ENCODE data around the gene C4BPA. TPM values are rescaled to one million over a fixed set of nuclear protein-coding genes. Genes with fewer than 3 reads are reported as not detected.

The C4BPA gene
- total RNA-seq, 1 donor from 2014 or later, result not detected

- ChIA-PET CTCF (no interaction called here), POLR2A (interaction anchor here (0.7 kb wide), 1 partner anchor 202 kb away, joined by 3 read pairs; no protein-coding TSS in a partner anchor)
- DNase-seq (no peak), ATAC-seq (ENCODE audit: low read depth) (no peak)
- H3K4me1 Mint-ChIP-seq, result no peaks in the 10 kb centered on the region
- no peak for TF ChIP-seq CTCF (IDR thresholded peaks at IDR 0.05)
- no peak overlapping the region for H3K4me3 Mint-ChIP-seq
- H3K27me3 Mint-ChIP-seq, result peaks cover 11% of the 10 kb centered on the region
- H3K36me3 Mint-ChIP-seq (ENCODE audit: low read depth), result no peaks in the 10 kb centered on the region
- no peak overlapping the region for H3K27ac Mint-ChIP-seq
- intact Hi-C loops (cut with micrococcal nuclease), result no loop called here
- H3K9me3 Mint-ChIP-seq, result peaks cover 7% of the 10 kb centered on the region
Measured at GRCh38 chr1:207194197-207194596, 90.2 kb downstream of the C4BPA start.

Other genes with a start within 250 kb of the C4BPA start
- not detected in 2 replicates for gene IL20, start 238.6 kb upstream of the C4BPA start, total RNA-seq
- gene IL24, start 206.8 kb upstream of the C4BPA start, total RNA-seq, result not detected in 2 replicates
- gene FCMR, start 182.3 kb upstream of the C4BPA start, total RNA-seq, result 134 and 146 TPM in 2 replicates
- gene PIGR, start 157.8 kb upstream of the C4BPA start, total RNA-seq, result 0.49 and 1.00 TPM in 2 replicates
- gene FCAMR, start 133.8 kb upstream of the C4BPA start, total RNA-seq, result not detected in 2 replicates
- 0.09 TPM in 1 of 2 replicates, not detected in the other for gene C1orf116, start 71.5 kb upstream of the C4BPA start, total RNA-seq
- 9.1 and 10.8 TPM in 2 replicates for gene YOD1, start 53.0 kb upstream of the C4BPA start, total RNA-seq
- gene PFKFB2, start 51.0 kb upstream of the C4BPA start, total RNA-seq, result 7.6 and 10.1 TPM in 2 replicates
- 0.17 and 0.47 TPM in 2 replicates for gene C4BPB, start 15.4 kb upstream of the C4BPA start, total RNA-seq
- gene CD55, start 217.4 kb downstream of the C4BPA start, total RNA-seq, result 90.9 and 91.1 TPM in 2 replicates